Activated CD8-positive, alpha-beta T cell treated with anti-CD3 and anti-CD28 coated beads, Interleukin-2, amount 10 ng/mL, durations not matched to agents 7 days and 5 days (primary cell): Measurements from ENCODE around the gene VPS35L. TPM values are rescaled to one million over a fixed set of nuclear protein-coding genes. Genes with fewer than 3 reads are reported as not detected.
"Not testable (repeated sequence)": the region's sequence is repeated elsewhere in the genome, so short reads cannot be mapped to it uniquely, and the experiment has no call there.

ENCODE experiments used
- ATAC-seq: fragments of 150-1000 bp; cut with Tn5 transposase; one replicate; pipeline ENCODE4 v1.10.0; 2021; ENCODE audit warnings: moderate library complexity
- CTCF ChIA-PET: fragments of 350-600 bp; sonication (Branson Sonifier 250); formaldehyde crosslinking; loops from one replicate; lab custom pipeline; 2021; ENCODE audit warnings: antibody characterized with exemption; lab: Charles Lee
- POLR2A ChIA-PET: fragments of 350-600 bp; sonication (Branson Sonifier 250); formaldehyde crosslinking; loops from one replicate; lab custom pipeline; 2021; ENCODE audit warnings: antibody characterized with exemption; lab: Charles Lee
- DNase-seq: peaks from one replicate; pipeline ENCODE4 v3.0.0-alpha.2; 2020
- H3K27ac Mint-ChIP-seq: one replicate; pipeline ENCODE4 v1.8.0; 2021; ENCODE audit warnings: mild to moderate bottlenecking, mixed read lengths
- H3K27me3 Mint-ChIP-seq: one replicate; pipeline ENCODE4 v1.8.0; 2021; ENCODE audit warnings: low read depth, mixed read lengths
- H3K36me3 Mint-ChIP-seq: one replicate; pipeline ENCODE4 v1.8.0; 2021; ENCODE audit warnings: low read depth, mixed read lengths
- H3K4me1 Mint-ChIP-seq: one replicate; pipeline ENCODE4 v1.8.0; 2021; ENCODE audit warnings: low read depth, mixed read lengths
- H3K4me3 Mint-ChIP-seq: one replicate; pipeline ENCODE4 v1.8.0; 2021; ENCODE audit warnings: mild to moderate bottlenecking, mixed read lengths
- H3K9me3 Mint-ChIP-seq: one replicate; pipeline ENCODE4 v1.8.0; 2022; ENCODE audit warnings: mixed read lengths; ENCODE audit not compliant: insufficient read depth
- total RNA-seq, 2 experiments: library from RNA; stranded (reverse); gene quantifications; one replicate each; pipeline ENCODE4 v1.2.3, GENCODE V29; 2021

The VPS35L gene
- total RNA-seq, 2 experiments from 2014 or later = 61.5 to 65.1 TPM

GRCh38 chr16:19708296-19709205, 153.0 kb downstream of the VPS35L start:
- CTCF ChIA-PET = no interaction called here
- H3K36me3 Mint-ChIP-seq = peaks cover 39% of the 10 kb centered on the region
- POLR2A ChIA-PET = interaction anchor here (0.7 kb wide), 1 partner anchor 13 kb away, joined by 3 read pairs; no protein-coding TSS in a partner anchor

DNA sequence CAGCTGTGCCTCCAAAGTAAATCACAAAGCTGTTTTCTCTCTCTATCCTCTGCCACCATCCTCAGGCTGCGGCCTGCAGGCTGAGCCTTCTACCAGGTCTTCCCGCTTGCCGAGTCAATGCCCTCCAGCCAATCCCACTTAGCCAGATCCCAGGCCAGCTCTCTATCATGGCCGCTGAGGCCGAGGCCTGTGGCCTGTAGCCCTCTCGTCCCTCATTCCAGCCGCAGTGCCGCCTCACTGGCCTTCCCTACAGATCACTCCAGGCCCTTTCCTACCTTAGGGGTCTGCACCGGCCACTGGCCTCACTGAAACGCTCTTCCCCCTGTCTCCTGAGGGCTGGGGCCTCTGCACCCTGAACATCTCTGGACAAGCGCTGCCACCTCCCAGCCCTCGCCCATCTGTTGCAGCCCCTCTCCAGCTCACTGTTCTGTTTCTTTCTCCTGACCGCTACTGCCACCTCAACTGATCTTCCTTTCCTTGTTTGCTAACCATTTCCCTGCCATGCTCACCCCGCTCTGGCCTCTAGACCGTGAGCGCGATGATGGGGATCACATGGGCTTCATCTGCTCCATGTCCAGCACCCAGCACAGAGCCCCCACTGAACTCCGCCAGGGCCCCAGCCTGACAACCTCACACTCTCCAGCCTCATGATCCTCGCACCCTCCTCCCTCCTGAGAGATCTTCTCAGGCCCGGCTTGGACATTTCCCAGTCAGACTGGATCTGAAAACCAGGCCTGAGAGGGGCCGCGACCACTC, 154.1 kb downstream of the VPS35L start:
- ChIA-PET CTCF (no interaction called here), POLR2A (interaction anchor here (0.7 kb wide), 1 partner anchor 12 kb away, joined by 3 read pairs; no protein-coding TSS in a partner anchor)
- H3K4me3 Mint-ChIP-seq = no peak overlapping the region
- H3K27ac Mint-ChIP-seq = no peak overlapping the region
- no peaks in the 10 kb centered on the region for H3K4me1 Mint-ChIP-seq
- no peaks in the 10 kb centered on the region for H3K9me3 Mint-ChIP-seq
- ATAC-seq = no peak
- no peak for DNase-seq
- H3K36me3 Mint-ChIP-seq = peaks cover 42% of the 10 kb centered on the region
- no peaks in the 10 kb centered on the region for H3K27me3 Mint-ChIP-seq

More at GRCh38 chr16:19708296-19709205, 153.0 kb downstream of the VPS35L start:
- DNase-seq = no peak
- Mint-ChIP-seq H3K27me3 (no peaks in the 10 kb centered on the region), H3K9me3 (no peaks in the 10 kb centered on the region), H3K4me3 (no peak overlapping the region), H3K27ac (no peak overlapping the region), H3K4me1 (no peaks in the 10 kb centered on the region)
- ATAC-seq = no peak

DNA sequence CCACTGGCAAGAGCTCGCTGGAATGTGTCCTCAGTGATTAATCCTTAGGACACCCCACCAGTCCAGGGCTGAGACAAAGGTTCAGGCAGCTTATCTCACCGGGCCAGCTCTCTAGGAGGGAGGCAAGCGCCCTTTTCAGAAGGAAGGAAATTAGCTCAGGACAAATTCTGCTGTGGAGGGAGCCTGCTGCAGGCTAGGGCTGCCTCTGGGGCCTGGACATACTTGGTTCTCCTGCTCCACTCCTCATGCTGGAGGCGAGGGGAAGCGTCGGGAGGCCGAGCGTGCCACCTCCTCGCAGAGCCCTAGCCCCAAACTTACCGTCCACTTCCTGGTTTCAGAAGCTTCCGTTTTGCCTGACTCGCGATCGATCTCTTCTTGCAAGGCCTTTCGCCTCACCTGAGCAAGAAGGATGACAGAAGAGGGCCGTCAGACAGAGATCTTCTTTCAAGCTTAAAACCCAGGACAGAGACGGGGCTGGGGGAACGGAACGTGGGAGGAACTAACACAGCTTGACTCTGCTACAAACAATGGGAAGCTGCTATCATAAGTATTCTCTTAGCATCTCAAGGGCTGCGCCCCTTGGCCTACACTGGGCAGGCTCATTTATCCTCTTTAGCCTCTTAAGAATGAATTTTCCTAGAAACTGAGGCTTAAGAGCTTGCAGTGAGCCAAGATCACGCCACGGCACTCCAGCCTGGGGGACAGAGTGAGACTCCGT, 154.8 kb downstream of the VPS35L start:
- ChIA-PET CTCF (no interaction called here), POLR2A (no interaction called here)
- no peaks in the 10 kb centered on the region for H3K9me3 Mint-ChIP-seq
- no peak overlapping the region for H3K27ac Mint-ChIP-seq
- H3K36me3 Mint-ChIP-seq = peaks cover 39% of the 10 kb centered on the region
- H3K4me3 Mint-ChIP-seq = no peak overlapping the region
- no peaks in the 10 kb centered on the region for H3K4me1 Mint-ChIP-seq
- ATAC-seq = no peak
- no peaks in the 10 kb centered on the region for H3K27me3 Mint-ChIP-seq
- no peak for DNase-seq

DNA sequence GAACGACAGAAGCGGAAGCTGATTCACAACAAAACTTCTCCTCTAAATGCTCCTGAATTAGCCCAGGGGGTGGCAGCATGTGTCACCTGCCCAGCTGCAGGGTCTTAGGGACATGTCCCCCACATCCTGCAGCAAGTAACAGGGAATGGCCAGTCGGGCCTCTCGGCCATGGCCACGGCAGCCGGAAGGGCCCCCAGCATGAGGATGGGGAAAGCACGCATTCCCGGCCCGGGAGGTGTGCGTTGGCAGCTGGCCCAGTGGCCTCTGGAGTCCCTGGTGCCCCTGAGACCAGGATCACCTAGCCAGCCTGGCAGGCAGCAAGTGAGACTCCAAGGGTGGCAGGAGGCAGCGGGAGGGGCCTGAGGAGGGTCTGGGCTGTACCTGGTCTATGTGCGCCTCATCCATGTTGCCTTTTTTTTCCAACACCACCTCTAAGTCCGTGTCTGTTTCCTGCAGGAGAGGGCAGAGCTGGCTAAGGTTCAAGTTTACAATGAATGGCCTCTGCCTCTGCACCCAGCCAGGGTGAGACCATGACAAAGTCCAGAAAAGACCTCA, 155.6 kb downstream of the VPS35L start:
- Mint-ChIP-seq H3K4me1 (peaks cover under 1% of the 10 kb centered on the region), H3K27me3 (no peaks in the 10 kb centered on the region), H3K9me3 (no peaks in the 10 kb centered on the region), H3K4me3 (no peak overlapping the region), H3K36me3 (peaks cover 35% of the 10 kb centered on the region), H3K27ac (no peak overlapping the region)
- ATAC-seq = no peak
- ChIA-PET CTCF (no interaction called here), POLR2A (no interaction called here)
- DNase-seq = no peak

GRCh38 chr16:19711643-19712042, 156.1 kb downstream of the VPS35L start:
- no peak overlapping the region for H3K4me3 Mint-ChIP-seq
- H3K27me3 Mint-ChIP-seq = no peaks in the 10 kb centered on the region
- ChIA-PET CTCF (no interaction called here), POLR2A (no interaction called here)
- H3K36me3 Mint-ChIP-seq = peaks cover 30% of the 10 kb centered on the region
- H3K4me1 Mint-ChIP-seq = peaks cover 6% of the 10 kb centered on the region
- DNase-seq = no peak
- H3K27ac Mint-ChIP-seq = no peak overlapping the region
- H3K9me3 Mint-ChIP-seq = no peaks in the 10 kb centered on the region
- no peak for ATAC-seq

DNA sequence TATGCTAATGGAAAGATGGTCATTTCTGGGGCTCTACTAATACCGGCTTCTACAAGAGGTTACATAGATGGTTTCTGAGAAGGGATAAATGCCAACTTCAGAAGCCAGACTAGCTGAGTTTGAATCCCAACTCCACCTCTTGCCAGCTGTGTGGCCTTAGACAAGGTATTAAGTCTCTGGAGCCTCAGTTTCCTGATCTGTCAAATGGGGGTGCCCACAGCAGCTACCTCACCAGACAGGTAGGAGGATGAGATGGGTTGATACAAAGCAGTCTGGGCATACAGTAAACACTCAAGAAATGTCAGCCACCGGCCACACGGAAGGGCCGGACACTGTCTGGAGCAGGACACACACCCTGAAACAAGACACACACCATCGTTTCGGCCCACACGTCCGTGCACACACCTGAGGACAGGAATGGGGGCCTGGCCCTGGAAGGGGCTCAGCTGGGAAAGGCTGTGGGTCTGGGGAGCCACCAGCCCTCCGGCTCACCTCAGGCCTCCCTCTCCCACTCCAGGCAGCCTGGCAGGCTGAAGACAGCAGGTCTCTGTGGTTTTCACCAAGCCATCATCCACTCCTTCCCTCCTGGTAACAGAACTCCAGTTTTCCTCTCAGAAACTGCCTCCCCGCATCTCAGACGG, 157.0 kb downstream of the VPS35L start:
- no peak for DNase-seq
- H3K4me3 Mint-ChIP-seq = no peak overlapping the region
- ChIA-PET CTCF (no interaction called here), POLR2A (no interaction called here)
- H3K27ac Mint-ChIP-seq = no peak overlapping the region
- ATAC-seq = no peak
- H3K27me3 Mint-ChIP-seq = no peaks in the 10 kb centered on the region
- H3K9me3 Mint-ChIP-seq = no peaks in the 10 kb centered on the region
- peaks cover 13% of the 10 kb centered on the region for H3K4me1 Mint-ChIP-seq
- H3K36me3 Mint-ChIP-seq = peaks cover 27% of the 10 kb centered on the region

GRCh38 chr16:19713697-19714096, 158.2 kb downstream of the VPS35L start:
- ChIA-PET CTCF (no interaction called here), POLR2A (interaction anchor here (1.0 kb wide), 1 partner anchor 13 kb away, joined by 3 read pairs; no protein-coding TSS in a partner anchor)
- Mint-ChIP-seq H3K9me3 (no peaks in the 10 kb centered on the region), H3K27ac (no peak overlapping the region), H3K4me3 (no peak overlapping the region), H3K27me3 (no peaks in the 10 kb centered on the region), H3K36me3 (peaks cover 27% of the 10 kb centered on the region), H3K4me1 (peaks cover 13% of the 10 kb centered on the region)
- DNase-seq (no peak), ATAC-seq (no peak)

- ChIA-PET POLR2A (no interaction called here), CTCF (interaction anchor here (0.7 kb wide), 1 partner anchor 131 kb away, joined by 3 read pairs; no protein-coding TSS in a partner anchor)
- Mint-ChIP-seq H3K4me3 (no peak overlapping the region), H3K9me3 (no peaks in the 10 kb centered on the region), H3K4me1 (peaks cover 17% of the 10 kb centered on the region), H3K27ac (no peak overlapping the region), H3K27me3 (no peaks in the 10 kb centered on the region), H3K36me3 (peaks cover 19% of the 10 kb centered on the region)
- ATAC-seq (no peak), DNase-seq (no peak)
Observed at GRCh38 chr16:19715566-19715965, 160.1 kb downstream of the VPS35L start.

GRCh38 chr16:19716183-19716582, 160.7 kb downstream of the VPS35L start:
- POLR2A ChIA-PET = no interaction called here
- Mint-ChIP-seq H3K4me1 (peaks cover 17% of the 10 kb centered on the region), H3K27ac (no peak overlapping the region), H3K36me3 (peaks cover 19% of the 10 kb centered on the region), H3K4me3 (peak overlapping the region; percentile 91), H3K9me3 (no peaks in the 10 kb centered on the region), H3K27me3 (no peaks in the 10 kb centered on the region)
- ATAC-seq (no peak), DNase-seq (no peak)
- CTCF ChIA-PET = no interaction called here

GRCh38 chr16:19716728-19717127, 161.2 kb downstream of the VPS35L start:
- DNase-seq, H3K9me3 Mint-ChIP-seq, H3K27ac Mint-ChIP-seq, ATAC-seq, H3K27me3 Mint-ChIP-seq, CTCF ChIA-PET, POLR2A ChIA-PET: not testable (repeated sequence)
- Mint-ChIP-seq H3K4me1 (peaks cover 17% of the 10 kb centered on the region), H3K36me3 (peaks cover 19% of the 10 kb centered on the region), H3K4me3 (peak overlapping the region; percentile 91)

GRCh38 chr16:19717314-19717713, 161.8 kb downstream of the VPS35L start:
- ChIA-PET CTCF (interaction anchor here (1.0 kb wide), 1 partner anchor 14 kb away, joined by 4 read pairs; no protein-coding TSS in a partner anchor), POLR2A (no interaction called here)
- peaks cover 17% of the 10 kb centered on the region for H3K4me1 Mint-ChIP-seq
- H3K27me3 Mint-ChIP-seq = no peaks in the 10 kb centered on the region
- H3K36me3 Mint-ChIP-seq = peaks cover 19% of the 10 kb centered on the region
- no peak for ATAC-seq
- peak overlapping the region; percentile 91 for H3K4me3 Mint-ChIP-seq
- no peaks in the 10 kb centered on the region for H3K9me3 Mint-ChIP-seq
- DNase-seq = no peak
- H3K27ac Mint-ChIP-seq = peak overlapping the region; percentile 77
